B cell (primary cell): ENCODE measurements around the gene CDC42BPG.

ENCODE experiments used
- EZH2 ChIP-seq: IDR thresholded peaks from 2 replicates; pipeline ENCODE4 v1.6.1; 2012; ENCODE audit warnings: borderline replicate concordance, low read depth, mild to moderate bottlenecking, moderate library complexity, low read length; ENCODE audit not compliant: insufficient read depth, poor library complexity, severe bottlenecking
- TF ChIP-seq, protein P1 (sequence below): fragments of 200-600 bp; IDR thresholded peaks from one replicate; pipeline ENCODE4 v1.8.0; 2022; ENCODE audit warnings: antibody characterized with exemption, mild to moderate bottlenecking

DNA sequence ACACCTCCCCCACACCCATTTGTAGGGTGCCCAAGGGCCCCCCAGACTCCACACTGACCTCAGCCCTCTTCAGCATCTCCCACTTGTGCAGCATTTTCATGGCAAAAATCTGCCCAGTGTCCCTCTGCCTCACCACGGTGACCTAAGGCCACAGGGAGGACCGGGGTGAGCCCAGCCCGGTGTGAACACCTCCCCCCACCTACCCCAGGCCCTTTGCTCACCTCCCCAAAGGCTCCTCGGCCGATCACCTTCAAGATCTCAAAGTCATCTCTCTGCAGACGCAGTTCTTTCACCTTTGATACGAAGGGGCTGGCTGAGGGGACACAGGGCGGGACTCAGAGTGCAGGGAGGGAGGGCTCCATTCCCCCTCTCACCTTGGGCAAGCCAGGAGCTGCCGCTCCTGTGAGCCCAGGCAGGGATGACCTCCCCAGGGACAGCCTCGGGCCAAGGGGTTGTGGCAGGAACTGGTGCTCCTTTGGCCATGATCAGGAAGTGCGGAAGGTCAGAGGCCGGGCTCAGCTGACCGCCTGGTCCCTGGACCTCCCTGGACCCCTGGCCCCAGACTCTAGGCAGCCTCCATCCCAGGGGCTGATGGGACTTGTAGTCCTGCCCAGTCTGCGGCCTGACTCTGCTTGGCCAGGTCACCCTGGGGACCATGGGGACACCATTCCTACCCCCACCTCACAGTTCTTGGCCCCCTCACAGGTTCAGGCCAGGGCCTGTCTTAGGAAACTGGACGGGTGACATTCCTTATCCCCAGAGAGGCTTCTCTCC is 2.7 kb downstream of the CDC42BPG start:
- TF ChIP-seq, protein P1, sequence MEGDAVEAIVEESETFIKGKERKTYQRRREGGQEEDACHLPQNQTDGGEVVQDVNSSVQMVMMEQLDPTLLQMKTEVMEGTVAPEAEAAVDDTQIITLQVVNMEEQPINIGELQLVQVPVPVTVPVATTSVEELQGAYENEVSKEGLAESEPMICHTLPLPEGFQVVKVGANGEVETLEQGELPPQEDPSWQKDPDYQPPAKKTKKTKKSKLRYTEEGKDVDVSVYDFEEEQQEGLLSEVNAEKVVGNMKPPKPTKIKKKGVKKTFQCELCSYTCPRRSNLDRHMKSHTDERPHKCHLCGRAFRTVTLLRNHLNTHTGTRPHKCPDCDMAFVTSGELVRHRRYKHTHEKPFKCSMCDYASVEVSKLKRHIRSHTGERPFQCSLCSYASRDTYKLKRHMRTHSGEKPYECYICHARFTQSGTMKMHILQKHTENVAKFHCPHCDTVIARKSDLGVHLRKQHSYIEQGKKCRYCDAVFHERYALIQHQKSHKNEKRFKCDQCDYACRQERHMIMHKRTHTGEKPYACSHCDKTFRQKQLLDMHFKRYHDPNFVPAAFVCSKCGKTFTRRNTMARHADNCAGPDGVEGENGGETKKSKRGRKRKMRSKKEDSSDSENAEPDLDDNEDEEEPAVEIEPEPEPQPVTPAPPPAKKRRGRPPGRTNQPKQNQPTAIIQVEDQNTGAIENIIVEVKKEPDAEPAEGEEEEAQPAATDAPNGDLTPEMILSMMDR = no peak
- no peak for TF ChIP-seq EZH2
